K562 (cell line): ENCODE data around the gene TMEM128. TPM values are rescaled to one million over a fixed set of nuclear protein-coding genes. Genes with fewer than 3 reads are reported as not detected.
A peak's percentile ranks its signal among the peaks of the same experiment; 100 is the strongest.

Experiments used
- ATAC-seq: fragments of 200-7000 bp; cut with Tn5 transposase; 3 replicates; pipeline ENCODE4 v1.9.1; 2020; ENCODE audit warnings: moderate library complexity
- BruUV-seq: library from RNA; stranded (reverse); fragments of 400-500 nt; replicated peaks from 2 replicates; lab custom pipeline; 2021; lab: Mats Ljungman, UMichigan
- CTCF ChIA-PET: fragments of 300-600 bp; formaldehyde crosslinking; extraction: SDS; loops from one replicate; lab custom pipeline; 2021; ENCODE audit warnings: low intra/inter-chr PET ratio; lab: Yijun Ruan, JAX
- POLR2A ChIA-PET: fragments of 300-600, 350-650 bp; sonication (Branson Sonifier 250); formaldehyde crosslinking; extraction: SDS; loops from one replicate; lab custom pipeline; 2021; ENCODE audit warnings: antibody characterized with exemption, inconsistent platforms; lab: Yijun Ruan, JAX
- DNase-seq, 4 experiments: peaks; one replicate each; pipeline versions ENCODE4 v3.0.0 to v3.0.0-alpha.2; 2011 to 2018; ENCODE audit warnings: low spot score in 3 of 4, mixed read lengths in 3 of 4; ENCODE audit errors: extremely low read depth in 1 of 4
- FAIRE-seq: peaks from 2 replicates; lab custom pipeline; 2011; peaks lifted over from hg19 to GRCh38; lab: Jason Lieb, UNC
- H2AFZ ChIP-seq: 2 replicates; pipeline ENCODE4 v1.6.0; 2011; ENCODE audit warnings: low read depth, low read length, control low read depth, inconsistent platforms
- H3K27ac ChIP-seq: fragments of 200-600 bp; 3 replicates; pipeline ENCODE4 v1.8.0; 2011; ENCODE audit warnings: low read depth, mild to moderate bottlenecking, control low read depth, inconsistent platforms, low read length, moderate library complexity, mixed read lengths; ENCODE audit errors: extremely low read depth
- H3K27me3 ChIP-seq, 2 experiments: fragments of 300-600 bp in 1 of 2; 2 replicates in 1 of 2; 3 replicates in 1 of 2; pipeline versions ENCODE4 v1.6.0 to v1.8.0; 2011; ENCODE audit warnings: inconsistent platforms in 2 of 2, low read length in 2 of 2, mild to moderate bottlenecking in 1 of 2, mixed read lengths in 1 of 2, moderate library complexity in 1 of 2; ENCODE audit not compliant: control insufficient read depth in 2 of 2, insufficient read depth in 2 of 2
- H3K36me3 ChIP-seq: fragments of 300-600 bp; 3 replicates; pipeline ENCODE4 v1.8.0; 2011; ENCODE audit warnings: mild to moderate bottlenecking, low read length, inconsistent platforms; ENCODE audit not compliant: control insufficient read depth, insufficient read depth
- H3K4me1 ChIP-seq, 2 experiments: fragments of 200-600 bp in 1 of 2; replicated peaks in 1 of 2; 2 replicates in 1 of 2; 3 replicates in 1 of 2; pipeline versions ENCODE4 v1.5.1 to v1.8.0; 2011; ENCODE audit warnings: inconsistent platforms in 2 of 2, low read length in 2 of 2, mild to moderate bottlenecking in 1 of 2, mixed read lengths in 1 of 2, moderate library complexity in 1 of 2; ENCODE audit not compliant: control insufficient read depth in 2 of 2, insufficient read depth in 2 of 2
- H3K4me2 ChIP-seq: 2 replicates; pipeline ENCODE4 v1.6.1; 2011; ENCODE audit warnings: low read length, control low read depth, inconsistent platforms, mixed read lengths; ENCODE audit not compliant: insufficient read depth
- H3K4me3 ChIP-seq: fragments of 200-600 bp; sonication (generic), shearing (Covaris generic); 2 replicates; pipeline ENCODE4 v1.5.1; 2016; ENCODE audit warnings: control low read depth, inconsistent platforms
- H3K79me2 ChIP-seq: fragments of 200-600 bp; 3 replicates; pipeline ENCODE4 v1.8.0; 2011; ENCODE audit warnings: low read length, inconsistent platforms; ENCODE audit not compliant: control insufficient read depth, insufficient read depth
- H3K9ac ChIP-seq, 2 experiments: 2 replicates each; pipeline versions ENCODE4 v1.6.0 to v1.6.1; 2011; ENCODE audit warnings: low read depth in 2 of 2, low read length in 2 of 2, control low read depth in 1 of 2, inconsistent platforms in 1 of 2, mild to moderate bottlenecking in 1 of 2, mixed read lengths in 1 of 2; ENCODE audit not compliant: insufficient read depth in 1 of 2
- H3K9me1 ChIP-seq: one replicate; pipeline ENCODE4 v1.6.0; 2011; ENCODE audit warnings: inconsistent platforms, mild to moderate bottlenecking, low read length, moderate library complexity; ENCODE audit not compliant: control insufficient read depth, insufficient read depth
- H3K9me3 ChIP-seq: replicated peaks from 2 replicates; pipeline ENCODE4 v1.5.1; 2011; ENCODE audit warnings: low read depth, low read length, inconsistent platforms; ENCODE audit not compliant: control insufficient read depth, insufficient read depth
- H4K20me1 ChIP-seq: replicated peaks from 2 replicates; pipeline ENCODE4 v1.6.1; 2011; ENCODE audit warnings: low read length, inconsistent platforms, mixed read lengths; ENCODE audit not compliant: control insufficient read depth, insufficient read depth
- HEY1 ChIP-seq: fragments of 250-450 bp; sonication (Bioruptor Pico); IDR thresholded peaks from 2 replicates; pipeline ENCODE4 v1.5.0; 2020; ENCODE audit warnings: mild to moderate bottlenecking, moderate library complexity, borderline replicate concordance
- NR2C1 ChIP-seq, 2 experiments: fragments of 450-650 bp; IDR thresholded peaks; 2 replicates each; pipeline ENCODE4 v1.6.1; 2017; ENCODE audit warnings: mild to moderate bottlenecking in 2 of 2, antibody characterized with exemption in 1 of 2, inconsistent platforms in 1 of 2, missing compliant biosample characterization in 1 of 2, missing genetic modification characterization in 1 of 2
- PTRF ChIP-seq: fragments of 450-650 bp; IDR thresholded peaks from 2 replicates; pipeline ENCODE4 v1.6.1; 2016; ENCODE audit warnings: mild to moderate bottlenecking, missing genetic modification characterization, missing compliant biosample characterization
- TBP ChIP-seq: optimal IDR thresholded peaks from 2 replicates; pipeline ENCODE3; 2011; ENCODE audit warnings: low read depth, low read length, improper control_type of control experiment
- TRIM24 ChIP-seq, 2 experiments: fragments of 450-650 bp; IDR thresholded peaks; 2 replicates each; pipeline ENCODE4 v1.6.1; 2016
- ZKSCAN3 ChIP-seq: fragments of 250-450 bp; sonication (Bioruptor Pico); IDR thresholded peaks from 2 replicates; pipeline ENCODE4 v1.4.0; 2020
- ZNF282 ChIP-seq: sonication (generic); formaldehyde crosslinking; IDR thresholded peaks from 2 replicates; pipeline ENCODE4 v1.8.1; 2023; ENCODE audit warnings: missing genetic modification reagents
- ZNF354B ChIP-seq: fragments of 250-450 bp; sonication (Bioruptor Pico); IDR thresholded peaks from 2 replicates; pipeline ENCODE4 v1.4.0; 2020
- WGBS: fragments of 100-300 bp; shearing (Covaris generic); methylation state at CpG from one replicate; pipeline ENCODE4 v1.1.6; 2016; ENCODE audit warnings: low coverage, mixed read lengths; ENCODE audit not compliant: insufficient coverage; ENCODE audit errors: missing lambda C conversion rate; 5-methylcytosine and 5-hydroxymethylcytosine counted together
- in situ Hi-C: fragments of 300-500 bp; cut with MboI; formaldehyde crosslinking; loops from 4 replicates; pipeline ENCODE4 v1.15.0; 2018; ENCODE audit warnings: inconsistent platforms, mixed read lengths
- intact Hi-C: fragments of 100-400 bp; cut with micrococcal nuclease; formaldehyde crosslinking; loops from 2 replicates; pipeline ENCODE4 v1.14.2; 2022
- polyA plus RNA-seq, 8 experiments: library from polyadenylated mRNA; depleted of rRNA in 4 of 8; stranded (reverse) in 5 of 8; unstranded in 3 of 8; fragments of >200 nt; fragmentation: Nextera tagmentation in 2 of 8; fragmentation: Illumina TruSeq in 1 of 8; extraction: Ambion mirVana in 2 of 8; extraction: Trizol in 1 of 8; gene quantifications; 2 replicates each; pipeline versions ENCODE4 v1.2.1 to v1.2.3, GENCODE V29; 2011 to 2014; ENCODE audit warnings: inconsistent platforms in 1 of 8, missing spikeins in 1 of 8
- total RNA-seq, 7 experiments: library from RNA; depleted of rRNA in 6 of 7; stranded (reverse); fragments of >200 nt in 6 of 7; fragmentation: Illumina TruSeq in 2 of 7; extraction: Trizol in 2 of 7; gene quantifications; 2 replicates each; pipeline versions ENCODE4 v1.2.1 to v1.2.3, GENCODE V29; 2011 to 2021; ENCODE audit warnings: low replicate concordance in 1 of 7
- TF ChIP-seq, protein P1 (sequence below): fragments of 450-650 bp; formaldehyde crosslinking; IDR thresholded peaks from 2 replicates; pipeline ENCODE4 v1.4.0; 2020; ENCODE audit warnings: mild to moderate bottlenecking, moderate library complexity
- TF ChIP-seq, protein P2 (sequence below): sonication (generic); formaldehyde crosslinking; IDR thresholded peaks from 2 replicates; pipeline ENCODE4 v1.8.0; 2022; ENCODE audit warnings: mild to moderate bottlenecking, missing genetic modification reagents

The TMEM128 gene
- total and polyA plus RNA-seq, 9 of the 15 experiments (the other 6 are each of a cell fraction or from before 2014, with no cell fraction given): 9.1 to 40.0 (median 14.3) TPM

DNA sequence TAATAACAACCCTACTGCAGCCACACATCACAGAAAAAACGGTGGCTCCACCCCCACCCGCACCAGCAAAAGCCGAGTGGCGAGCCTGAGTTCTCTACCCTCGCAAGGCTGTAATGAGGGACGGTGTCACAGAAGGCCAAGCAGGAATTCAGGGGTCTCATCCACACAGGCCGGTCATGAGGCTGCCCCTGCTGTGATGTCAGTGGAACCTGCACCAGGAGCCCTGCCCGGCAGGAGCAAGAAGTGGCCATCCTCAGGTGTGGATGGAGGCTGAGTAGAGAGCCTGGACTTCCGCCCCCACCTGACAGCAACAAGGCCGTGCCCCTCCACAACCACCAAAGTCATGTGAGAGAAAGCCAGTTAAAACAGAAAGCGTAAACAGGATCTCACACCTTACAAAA, 21.3 kb upstream of the TMEM128 start:
- 97% methylated on average over 11 of the region's 11 CpGs for WGBS
- DNase-seq (no peak), FAIRE-seq (peak; percentile 35), ATAC-seq (no peak)
- in situ Hi-C loops (no loop called here), intact Hi-C loops (no loop called here)
- H2AFZ ChIP-seq: no peak overlapping the region
- no peaks in the 10 kb centered on the region for H3K9me1 ChIP-seq
- H3K9me3 ChIP-seq: no peaks in the 10 kb centered on the region
- TF ChIP-seq TRIM24 (IDR thresholded peaks at IDR 0.05): no peak
- TF ChIP-seq ZKSCAN3 (CRISPR knock-in tag): no peak
- no peak for TF ChIP-seq ZNF354B (CRISPR knock-in tag)
- TF ChIP-seq ZNF282 (CRISPR knock-in tag): no peak
- TF ChIP-seq, protein P1, sequence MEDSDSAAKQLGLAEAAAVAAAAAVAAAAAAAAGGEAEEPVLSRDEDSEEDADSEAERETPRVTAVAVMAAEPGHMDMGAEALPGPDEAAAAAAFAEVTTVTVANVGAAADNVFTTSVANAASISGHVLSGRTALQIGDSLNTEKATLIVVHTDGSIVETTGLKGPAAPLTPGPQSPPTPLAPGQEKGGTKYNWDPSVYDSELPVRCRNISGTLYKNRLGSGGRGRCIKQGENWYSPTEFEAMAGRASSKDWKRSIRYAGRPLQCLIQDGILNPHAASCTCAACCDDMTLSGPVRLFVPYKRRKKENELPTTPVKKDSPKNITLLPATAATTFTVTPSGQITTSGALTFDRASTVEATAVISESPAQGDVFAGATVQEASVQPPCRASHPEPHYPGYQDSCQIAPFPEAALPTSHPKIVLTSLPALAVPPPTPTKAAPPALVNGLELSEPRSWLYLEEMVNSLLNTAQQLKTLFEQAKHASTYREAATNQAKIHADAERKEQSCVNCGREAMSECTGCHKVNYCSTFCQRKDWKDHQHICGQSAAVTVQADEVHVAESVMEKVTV: no peak
- no peak for TF ChIP-seq HEY1 (CRISPR knock-in tag)
- TF ChIP-seq NR2C1 (IDR thresholded peaks at IDR 0.05): no peak
- TF ChIP-seq NR2C1 (tag; IDR thresholded peaks at IDR 0.05): no peak
- TF ChIP-seq, protein P2, sequence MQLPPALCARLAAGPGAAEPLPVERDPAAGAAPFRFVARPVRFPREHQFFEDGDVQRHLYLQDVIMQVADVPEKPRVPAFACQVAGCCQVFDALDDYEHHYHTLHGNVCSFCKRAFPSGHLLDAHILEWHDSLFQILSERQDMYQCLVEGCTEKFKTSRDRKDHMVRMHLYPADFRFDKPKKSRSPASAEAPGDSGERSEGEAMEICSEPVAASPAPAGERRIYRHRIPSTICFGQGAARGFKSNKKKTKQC (CRISPR knock-in tag): no peak
- no peak for TF ChIP-seq TBP
- no peak for TF ChIP-seq PTRF (tag)
- TF ChIP-seq, all 486 proteins: peak for 0
- Histone ChIP-seq H3K27ac (no peak overlapping the region), H3K4me3 (no peak overlapping the region), H3K4me2 (no peak overlapping the region), H3K4me1 (no peaks in the 10 kb centered on the region), H3K27me3 (peaks cover 0 to 10% of the 10 kb centered on the region in 2 experiments; a peak in 2 of 5 replicates), H3K36me3 (peaks cover 73% of the 10 kb centered on the region), H3K9ac (peak overlapping the region in 1 of 2 experiments; percentile 39; a peak in 1 of 4 replicates), H3K79me2 (no peaks in the 10 kb centered on the region), H4K20me1 (no peaks in the 10 kb centered on the region; the same call in 1 of the 2 replicates)
- ChIA-PET POLR2A (no interaction called here), CTCF (no interaction called here)
- no TSS peak for BruUV-seq
